Measurements from ENCODE around the gene PCYOX1L. TPM values are rescaled to one million over a fixed set of nuclear protein-coding genes. Genes with fewer than 3 reads are reported as not detected.

Gene PCYOX1L
- total RNA-seq, 2 experiments from 2014 or later = 21.8 to 24.0 TPM

- no peaks in the 10 kb centered on the region for H3K36me3 Mint-ChIP-seq
- no peaks in the 10 kb centered on the region for H3K4me1 Mint-ChIP-seq (ENCODE audit: low read depth)
- peaks cover 3% of the 10 kb centered on the region for H3K27me3 Mint-ChIP-seq
- H3K4me3 Mint-ChIP-seq = no peak overlapping the region
- ChIA-PET CTCF (interaction anchor here (0.8 kb wide), 1 partner anchor 22 kb away, joined by 3 read pairs; no protein-coding TSS in a partner anchor), POLR2A (no interaction called here)
- intact Hi-C loops (cut with micrococcal nuclease) = no loop called here
- DNase-seq = no peak
- no peak overlapping the region for H3K27ac Mint-ChIP-seq
- H3K9me3 Mint-ChIP-seq = no peaks in the 10 kb centered on the region
These were observed 46.3 kb downstream of the PCYOX1L start for GRCh38 chr5:149403923-149404745.

GRCh38 chr5:149404746-149405549 is 47.1 kb downstream of the PCYOX1L start:
- ChIA-PET POLR2A (no interaction called here), CTCF (interaction anchor here (1.9 kb wide), 1 partner anchor 33 kb away, joined by 5 read pairs; no protein-coding TSS in a partner anchor)
- Mint-ChIP-seq H3K9me3 (no peaks in the 10 kb centered on the region), H3K36me3 (no peaks in the 10 kb centered on the region), H3K4me1 (ENCODE audit: low read depth) (no peaks in the 10 kb centered on the region), H3K27ac (no peak overlapping the region), H3K27me3 (peaks cover 3% of the 10 kb centered on the region), H3K4me3 (no peak overlapping the region)
- intact Hi-C loops (cut with micrococcal nuclease) = no loop called here
- DNase-seq = no peak

DNA sequence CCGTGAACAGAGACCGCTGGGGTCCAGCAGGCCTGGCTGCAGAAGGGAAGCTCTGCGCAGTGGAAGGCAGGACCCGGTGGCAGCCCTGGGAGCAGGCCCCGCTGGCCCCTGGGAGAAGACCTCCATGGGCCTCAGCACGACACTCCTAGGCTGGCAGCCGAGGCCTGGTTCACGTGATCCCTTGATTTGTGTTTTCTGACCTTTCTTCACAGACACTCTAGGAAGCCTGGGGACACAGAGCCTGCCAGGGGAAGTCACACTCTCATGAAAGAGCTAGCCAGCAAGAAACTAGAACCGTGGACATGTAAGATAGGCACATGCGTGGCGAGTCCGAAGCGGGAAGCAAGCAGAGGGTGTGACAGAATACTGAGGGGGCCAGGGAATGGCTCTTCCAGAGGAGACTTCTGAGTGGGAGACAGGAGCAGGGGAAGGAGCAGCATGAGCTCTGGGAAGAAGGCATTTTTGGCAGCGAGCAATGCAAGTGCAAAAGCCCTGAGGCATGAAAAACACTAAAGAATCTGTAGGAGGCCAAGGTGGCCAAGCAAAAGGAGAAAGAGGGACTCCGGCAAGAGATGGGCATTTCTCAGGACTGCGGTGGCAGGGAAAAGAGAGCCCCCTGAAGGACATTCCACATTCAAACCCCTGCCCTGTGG is 47.8 kb downstream of the PCYOX1L start:
- no peaks in the 10 kb centered on the region for H3K36me3 Mint-ChIP-seq
- H3K9me3 Mint-ChIP-seq = no peaks in the 10 kb centered on the region
- CTCF ChIA-PET = interaction anchor here (1.9 kb wide), 1 partner anchor 34 kb away, joined by 5 read pairs; no protein-coding TSS in a partner anchor

GRCh38 chr5:149406203-149406978 is 48.5 kb downstream of the PCYOX1L start:
- intact Hi-C loops (cut with micrococcal nuclease) = no loop called here
- no peak for DNase-seq
- H3K27me3 Mint-ChIP-seq = peaks cover 3% of the 10 kb centered on the region
- no peaks in the 10 kb centered on the region for H3K36me3 Mint-ChIP-seq
- H3K4me1 Mint-ChIP-seq (ENCODE audit: low read depth) = no peaks in the 10 kb centered on the region
- no peak overlapping the region for H3K4me3 Mint-ChIP-seq
- no peaks in the 10 kb centered on the region for H3K9me3 Mint-ChIP-seq
- no peak overlapping the region for H3K27ac Mint-ChIP-seq
- POLR2A ChIA-PET = no interaction called here
- CTCF ChIA-PET = interaction anchor here (1.9 kb wide), 1 partner anchor 35 kb away, joined by 5 read pairs; no protein-coding TSS in a partner anchor

More for the DNA sequence above, 47.8 kb downstream of the PCYOX1L start:
- H3K27ac Mint-ChIP-seq = no peak overlapping the region
- DNase-seq = no peak
- peaks cover 3% of the 10 kb centered on the region for H3K27me3 Mint-ChIP-seq
- H3K4me1 Mint-ChIP-seq (ENCODE audit: low read depth) = no peaks in the 10 kb centered on the region
- POLR2A ChIA-PET = no interaction called here
- intact Hi-C loops (cut with micrococcal nuclease) = no loop called here
- no peak overlapping the region for H3K4me3 Mint-ChIP-seq

DNA sequence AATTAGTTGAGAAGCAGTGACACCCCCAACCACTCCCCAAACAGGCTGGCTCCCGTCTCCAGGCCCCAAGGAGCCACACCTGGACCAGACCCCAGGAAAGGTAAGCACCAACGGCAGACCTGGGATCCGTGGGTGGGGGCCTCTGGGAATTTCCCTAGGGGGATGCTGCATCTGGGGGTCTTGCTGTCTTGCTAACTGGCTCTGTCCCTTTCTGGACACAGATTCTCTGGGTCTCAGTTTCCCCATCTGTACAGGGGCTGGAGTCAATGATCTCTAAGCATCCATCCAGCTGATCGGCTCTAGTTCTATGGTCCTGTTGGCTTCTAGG is 49.1 kb downstream of the PCYOX1L start:
- Mint-ChIP-seq H3K27ac (no peak overlapping the region), H3K9me3 (no peaks in the 10 kb centered on the region), H3K36me3 (no peaks in the 10 kb centered on the region), H3K27me3 (peaks cover 1% of the 10 kb centered on the region), H3K4me3 (no peak overlapping the region), H3K4me1 (ENCODE audit: low read depth) (no peaks in the 10 kb centered on the region)
- intact Hi-C loops (cut with micrococcal nuclease) = no loop called here
- CTCF ChIA-PET = interaction anchor here (1.1 to 1.9 kb wide), 2 partner anchors 35 to 39 kb away, joined by 3 to 5 read pairs; no protein-coding TSS in a partner anchor
- POLR2A ChIA-PET = no interaction called here
- no peak for DNase-seq

GRCh38 chr5:149407323-149408251 is 49.7 kb downstream of the PCYOX1L start:
- intact Hi-C loops (cut with micrococcal nuclease) = no loop called here
- POLR2A ChIA-PET = interaction anchor here (0.7 kb wide), 1 partner anchor 39 kb away, joined by 3 read pairs; no protein-coding TSS in a partner anchor
- H3K9me3 Mint-ChIP-seq = no peaks in the 10 kb centered on the region
- DNase-seq = no peak
- H3K4me3 Mint-ChIP-seq = no peak overlapping the region
- H3K36me3 Mint-ChIP-seq = no peaks in the 10 kb centered on the region
- no peaks in the 10 kb centered on the region for H3K4me1 Mint-ChIP-seq (ENCODE audit: low read depth)
- CTCF ChIA-PET = interaction anchor here (1.1 to 1.9 kb wide), 2 partner anchors 36 to 40 kb away, joined by 3 to 5 read pairs; no protein-coding TSS in a partner anchor
- H3K27me3 Mint-ChIP-seq = no peaks in the 10 kb centered on the region
- H3K27ac Mint-ChIP-seq = no peak overlapping the region

DNA sequence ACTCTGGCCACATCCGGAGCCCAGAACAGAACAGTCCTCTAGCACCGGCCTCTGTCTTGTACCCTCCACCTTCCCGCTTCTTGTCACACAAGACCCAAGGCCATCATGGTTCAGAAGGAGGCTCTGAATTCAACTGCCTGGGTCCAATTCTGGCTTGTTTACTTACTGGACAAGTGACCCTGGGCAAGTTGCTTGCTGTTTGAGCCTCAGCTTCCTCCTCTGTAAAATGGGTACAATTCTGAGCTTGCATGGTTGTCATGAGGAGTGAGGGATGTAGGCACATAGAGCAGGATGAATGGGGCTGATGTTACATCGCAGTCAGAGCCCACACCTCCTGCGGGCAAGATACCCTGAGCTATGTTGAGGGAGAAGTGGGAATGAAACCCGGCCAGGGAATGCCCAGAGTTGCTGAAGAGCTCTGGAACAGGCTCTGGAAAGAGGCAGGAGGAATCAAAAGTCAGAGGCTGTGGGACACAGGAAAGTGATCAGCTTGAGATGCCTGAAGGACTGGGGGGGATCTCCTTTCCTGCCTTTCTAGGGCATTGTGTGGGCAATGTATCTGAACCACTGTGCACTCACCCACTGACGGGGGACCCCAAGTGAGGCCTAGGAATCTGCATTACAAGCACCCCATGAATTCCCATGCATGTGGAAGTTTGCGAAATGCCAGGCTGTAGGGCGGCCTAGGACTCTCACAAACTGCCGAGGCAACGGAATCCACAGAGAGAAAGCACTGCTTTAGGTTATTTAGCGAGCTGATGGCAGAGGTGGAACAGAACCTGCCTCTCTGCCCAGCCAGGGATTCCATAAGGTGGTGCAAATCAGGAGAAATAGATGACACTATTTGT is 50.6 kb downstream of the PCYOX1L start:
- Mint-ChIP-seq H3K9me3 (no peaks in the 10 kb centered on the region), H3K27ac (no peak overlapping the region), H3K4me1 (ENCODE audit: low read depth) (no peaks in the 10 kb centered on the region), H3K4me3 (no peak overlapping the region), H3K36me3 (no peaks in the 10 kb centered on the region), H3K27me3 (no peaks in the 10 kb centered on the region)
- ChIA-PET CTCF (interaction anchor here (0.6 to 1.0 kb wide), 2 partner anchors 25 to 145 kb away, joined by 3 to 4 read pairs; no protein-coding TSS in a partner anchor), POLR2A (interaction anchor here (0.7 kb wide), 1 partner anchor 38 kb away, joined by 3 read pairs; no protein-coding TSS in a partner anchor)
- intact Hi-C loops (cut with micrococcal nuclease) = no loop called here
- no peak for DNase-seq

DNA sequence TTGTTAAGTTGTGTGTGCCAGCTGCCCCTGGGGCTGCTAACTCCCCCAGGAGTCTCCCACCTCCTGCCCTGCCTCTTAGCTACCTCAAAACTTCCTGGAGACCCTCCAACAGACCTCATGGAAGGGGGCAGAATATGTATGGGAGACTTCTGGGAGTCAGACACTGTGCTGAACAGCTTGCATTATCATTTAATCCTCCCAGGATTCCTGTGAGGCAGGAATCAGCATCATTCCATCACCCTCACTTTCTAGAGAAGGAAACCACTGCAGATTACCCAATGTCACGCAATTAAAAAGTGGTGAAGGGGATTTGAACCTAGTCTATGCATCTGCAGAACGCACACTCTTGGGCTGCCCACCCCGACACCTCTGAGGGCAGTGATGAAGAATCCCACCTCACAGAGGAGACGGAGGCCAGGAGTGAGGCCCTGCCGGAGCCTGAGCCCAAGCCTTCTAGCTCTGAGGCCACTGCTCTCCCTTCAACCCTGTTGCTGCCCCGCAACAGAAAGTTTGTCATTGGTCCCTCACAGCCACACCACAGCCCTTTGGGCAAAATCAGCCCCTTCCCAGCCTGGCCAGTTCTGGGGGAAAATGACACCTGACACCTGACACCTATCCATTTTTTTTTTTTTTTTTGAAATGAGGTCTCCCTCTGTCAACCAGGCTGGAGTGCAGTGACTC is 51.6 kb downstream of the PCYOX1L start:
- no peaks in the 10 kb centered on the region for H3K4me1 Mint-ChIP-seq (ENCODE audit: low read depth)
- CTCF ChIA-PET = interaction anchor here (0.6 to 1.0 kb wide), 2 partner anchors 24 to 144 kb away, joined by 3 to 4 read pairs; no protein-coding TSS in a partner anchor

GRCh38 chr5:149410071-149410470 is 52.2 kb downstream of the PCYOX1L start:
- ChIA-PET POLR2A (no interaction called here), CTCF (no interaction called here)

More for the DNA sequence above, 51.6 kb downstream of the PCYOX1L start:
- no peak for DNase-seq
- POLR2A ChIA-PET = no interaction called here
- Mint-ChIP-seq H3K36me3 (no peaks in the 10 kb centered on the region), H3K4me3 (no peak overlapping the region), H3K9me3 (no peaks in the 10 kb centered on the region), H3K27me3 (no peaks in the 10 kb centered on the region), H3K27ac (no peak overlapping the region)
- intact Hi-C loops (cut with micrococcal nuclease) = no loop called here

More at GRCh38 chr5:149410071-149410470, 52.2 kb downstream of the PCYOX1L start:
- intact Hi-C loops (cut with micrococcal nuclease) = no loop called here
- H3K36me3 Mint-ChIP-seq = no peaks in the 10 kb centered on the region
- no peak for DNase-seq
- no peaks in the 10 kb centered on the region for H3K4me1 Mint-ChIP-seq (ENCODE audit: low read depth)
- no peak overlapping the region for H3K4me3 Mint-ChIP-seq
- no peaks in the 10 kb centered on the region for H3K9me3 Mint-ChIP-seq
- no peaks in the 10 kb centered on the region for H3K27me3 Mint-ChIP-seq
- H3K27ac Mint-ChIP-seq = no peak overlapping the region
